GM18907 (cell line): ENCODE results near the gene ZDHHC14.

Experiments
- ATAC-seq: cut with Tn5 transposase; IDR thresholded peaks from one replicate; pipeline ENCODE4 v1.9.1; 2021; ENCODE audit warnings: mild to moderate bottlenecking, moderate library complexity; ENCODE audit not compliant: unreplicated experiment

Gene ZDHHC14

DNA sequence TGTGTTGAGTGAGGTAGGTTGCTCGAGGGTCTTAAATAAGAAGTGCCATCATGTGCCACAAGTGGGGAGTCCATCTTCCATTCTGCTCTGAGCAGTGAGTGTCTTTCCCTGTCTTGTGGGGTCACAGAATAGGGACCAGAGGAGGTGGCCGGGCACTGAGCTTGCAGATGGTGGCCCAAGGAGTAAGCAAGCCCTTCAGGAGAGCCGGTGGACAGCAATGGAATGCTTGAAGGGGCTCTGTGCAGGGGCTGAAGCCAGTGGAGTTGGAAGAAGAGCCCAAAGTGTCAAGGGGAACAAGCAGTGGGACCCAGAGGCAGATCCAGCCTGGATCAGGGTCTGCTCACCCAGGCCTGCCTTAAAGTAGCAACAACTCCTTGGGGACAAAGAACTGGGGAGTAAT, 228.6 kb downstream of the ZDHHC14 start:
- ATAC-seq: no peak

DNA sequence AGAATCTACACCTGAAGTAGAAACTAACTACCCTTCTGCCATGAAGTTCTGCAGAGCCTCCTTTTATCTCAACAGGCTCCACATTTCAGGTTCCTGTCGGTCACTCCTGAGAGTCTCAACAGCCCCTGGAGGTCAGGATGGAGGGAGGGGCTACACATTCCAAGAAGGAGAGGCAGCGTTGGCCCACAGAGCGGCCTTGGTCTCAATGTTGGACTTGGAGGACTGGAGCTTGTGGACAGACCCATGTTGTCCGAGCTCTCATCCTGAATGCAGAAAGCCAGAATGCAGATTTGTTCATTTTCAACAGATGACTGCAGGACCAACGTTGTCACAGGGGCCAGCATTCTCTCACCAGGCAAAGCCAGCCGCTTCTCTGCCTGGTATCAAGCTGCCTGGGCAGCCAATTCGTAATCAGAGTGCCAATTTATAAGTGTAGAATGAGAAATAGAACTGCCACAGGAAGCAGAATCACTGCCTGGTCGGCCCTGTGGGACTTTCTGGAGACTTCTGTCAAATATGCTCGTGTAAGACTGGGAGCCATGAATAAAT, 229.5 kb downstream of the ZDHHC14 start:
- ATAC-seq: no peak

DNA sequence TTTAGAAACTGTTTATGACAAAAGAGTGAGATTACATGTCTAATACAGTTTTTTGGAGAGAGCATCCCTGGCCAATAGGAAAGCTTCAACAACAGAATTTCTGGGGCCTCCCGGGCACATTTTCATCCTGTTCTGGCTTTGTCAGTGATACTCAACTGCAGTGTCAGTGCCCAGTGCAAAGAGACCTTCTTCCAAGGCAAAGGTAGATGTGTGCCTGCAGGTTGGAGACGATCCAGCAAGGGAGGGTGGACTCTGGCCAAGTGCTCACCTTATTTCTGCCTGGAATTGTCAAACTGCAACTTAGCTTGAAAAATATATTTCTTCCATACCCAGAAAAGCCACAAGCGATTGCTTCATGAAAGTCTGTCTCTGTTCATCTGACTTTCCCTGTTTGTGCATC, 230.4 kb downstream of the ZDHHC14 start:
- no peak for ATAC-seq

DNA sequence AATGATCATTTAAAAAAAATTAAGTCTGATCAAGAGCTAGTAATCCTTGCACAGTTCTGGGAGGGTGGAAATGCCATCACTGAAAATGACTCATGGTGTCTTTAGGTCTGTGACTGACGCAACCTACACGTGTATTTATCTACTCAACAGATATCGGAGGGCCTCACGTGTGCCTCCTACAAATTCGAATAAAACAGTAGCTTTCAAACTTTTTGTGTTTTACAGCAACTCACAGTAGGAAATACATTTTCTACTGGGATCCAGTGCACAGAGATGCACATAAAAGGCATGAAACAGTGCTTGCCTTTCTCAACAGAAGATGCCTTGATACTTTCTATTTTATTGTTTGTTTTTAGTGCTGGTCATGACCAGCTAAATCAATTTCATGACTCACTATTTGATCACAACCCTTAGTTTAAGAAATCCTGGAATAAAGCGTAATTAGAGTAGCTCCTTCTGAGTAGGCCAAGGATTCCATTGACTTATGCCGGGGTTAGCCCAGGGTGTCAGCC, 232.1 kb downstream of the ZDHHC14 start:
- no peak for ATAC-seq

DNA sequence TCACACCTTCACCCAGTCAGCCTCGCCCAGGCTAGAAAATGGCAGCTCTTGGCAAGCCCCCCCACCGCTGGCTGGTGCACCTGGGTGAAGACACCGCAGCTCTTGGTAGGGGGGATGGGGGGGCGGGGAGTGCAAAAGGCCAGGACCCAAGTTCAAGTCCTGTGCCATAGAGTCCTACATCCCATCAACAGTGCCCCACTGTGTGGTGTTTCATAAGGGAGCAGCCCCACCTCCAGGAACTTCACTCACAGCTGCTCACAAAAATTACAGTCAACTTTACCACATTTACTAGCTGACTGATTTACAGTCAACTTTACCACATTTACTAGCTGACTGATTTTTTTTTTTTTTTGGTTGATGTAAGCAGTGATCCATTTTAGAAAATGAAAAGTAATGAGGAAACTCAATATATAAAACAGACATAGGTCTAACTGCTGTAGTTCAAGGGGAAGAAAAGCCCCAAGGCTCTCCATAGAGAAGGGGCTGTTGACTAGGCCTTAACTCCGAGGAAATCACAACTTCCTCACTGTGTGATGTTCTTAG, 233.1 kb downstream of the ZDHHC14 start:
- peak; percentile 79 for ATAC-seq

DNA sequence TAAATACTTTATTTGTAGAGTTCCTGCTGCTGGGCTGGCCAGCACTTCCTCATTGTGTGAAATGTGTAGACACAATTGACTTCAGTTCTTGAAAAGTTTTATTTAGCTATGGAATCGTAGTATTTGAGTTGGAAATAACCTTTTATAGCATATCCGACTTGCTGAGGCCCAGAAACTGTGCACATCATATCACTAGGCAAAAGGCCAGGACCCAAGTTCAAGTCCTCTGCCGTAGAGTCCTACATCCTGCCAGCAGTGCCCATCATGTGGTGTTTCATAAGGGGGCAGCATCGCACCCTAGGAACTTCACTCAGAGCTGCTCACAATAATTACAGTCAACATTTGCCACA, 234.4 kb downstream of the ZDHHC14 start:
- ATAC-seq: no peak

DNA sequence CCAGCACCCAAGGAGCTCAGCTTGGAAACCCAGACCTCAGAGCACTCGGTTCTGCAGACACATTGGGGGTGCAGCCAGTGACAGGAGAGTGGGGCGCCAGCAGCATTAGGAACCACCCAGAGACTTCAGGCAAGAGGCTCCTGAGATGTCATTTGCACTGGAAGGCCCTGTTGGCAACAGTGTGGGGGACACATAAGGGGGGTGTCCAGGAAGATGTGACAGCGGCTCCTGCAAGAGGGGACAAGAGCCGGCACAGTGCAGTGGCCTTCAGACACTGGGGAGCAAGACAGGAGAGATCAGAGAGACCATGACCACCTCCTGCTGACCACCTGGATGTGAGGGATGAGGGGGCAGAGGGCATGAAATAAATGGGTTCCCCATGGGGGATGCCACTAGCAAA, 235.0 kb downstream of the ZDHHC14 start:
- ATAC-seq: no peak

DNA sequence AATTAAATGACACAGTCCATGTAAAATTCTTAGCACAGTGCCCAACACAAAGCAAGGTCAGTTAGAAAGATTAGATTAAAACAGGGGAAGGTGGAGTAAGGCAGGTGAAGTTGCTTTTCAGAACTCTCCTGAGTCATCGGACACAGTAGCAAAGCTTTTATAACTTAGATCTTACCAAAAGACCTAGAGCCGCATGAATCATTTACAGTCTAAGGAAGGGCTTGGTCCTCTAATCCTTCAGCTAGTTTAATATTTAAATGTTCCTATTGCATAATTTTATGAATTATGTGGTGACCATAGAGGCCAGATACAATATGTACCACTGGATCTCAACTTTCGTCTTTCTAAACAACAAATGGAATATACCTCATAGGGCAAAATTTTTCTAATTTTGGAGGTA, 240.0 kb downstream of the ZDHHC14 start:
- ATAC-seq: no peak

DNA sequence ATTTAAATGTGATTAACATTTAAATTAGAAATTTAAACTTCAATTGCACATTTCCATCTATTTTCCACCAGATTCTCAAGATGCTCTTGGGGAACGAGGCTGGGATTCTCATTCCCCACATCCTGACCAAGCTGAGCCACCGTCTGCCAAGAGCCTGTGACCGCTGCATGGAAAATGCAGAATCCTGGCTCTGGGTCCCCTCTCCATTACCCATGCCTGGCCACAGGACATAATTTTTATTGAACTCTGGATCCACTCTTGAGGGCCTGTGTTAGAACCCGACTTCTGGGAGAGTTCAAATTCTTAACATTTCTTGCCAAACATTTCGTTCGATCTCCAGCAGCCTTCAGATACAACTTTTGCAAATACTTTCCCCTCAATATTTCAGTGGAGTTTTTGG, 240.4 kb downstream of the ZDHHC14 start:
- no peak for ATAC-seq

DNA sequence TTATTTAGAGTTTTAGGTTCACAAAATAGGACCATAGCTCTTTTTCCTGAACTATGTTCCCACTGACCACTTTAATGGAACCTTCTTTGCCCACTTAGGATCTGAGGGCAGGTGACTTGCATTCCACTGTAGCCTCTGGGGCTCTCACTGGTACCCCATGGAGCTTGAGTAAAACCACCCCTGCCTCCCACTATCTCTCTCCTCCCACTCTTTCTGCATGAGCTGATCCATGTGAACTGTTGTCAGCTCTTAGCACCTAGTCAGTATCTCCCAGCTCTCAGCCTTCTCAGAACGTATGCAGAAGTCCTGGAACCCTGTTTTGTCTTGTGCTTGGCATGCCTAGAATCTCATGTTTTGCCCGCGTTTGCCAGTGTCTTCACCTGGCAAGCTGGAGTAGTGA, 241.4 kb downstream of the ZDHHC14 start:
- ATAC-seq: no peak

DNA sequence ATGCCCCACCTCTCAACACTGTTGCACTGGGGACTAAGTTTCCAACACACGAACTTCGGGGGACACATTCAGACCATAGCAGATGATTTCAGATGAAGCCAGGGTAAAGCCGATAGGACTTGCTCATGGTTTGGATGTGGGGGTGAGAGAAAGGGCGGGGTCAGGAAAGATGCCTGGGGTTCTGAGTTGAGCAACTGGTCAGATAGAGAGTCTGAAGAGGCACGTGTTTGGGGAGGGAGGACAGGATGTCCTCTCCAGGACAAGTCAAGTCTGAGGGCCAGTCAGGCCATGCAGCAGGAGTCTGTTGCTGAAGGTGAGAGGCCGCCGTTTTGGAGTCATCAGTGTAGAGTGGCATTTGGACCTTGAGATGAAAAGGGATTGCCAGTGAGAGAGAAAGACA, 244.1 kb downstream of the ZDHHC14 start:
- no peak for ATAC-seq

DNA sequence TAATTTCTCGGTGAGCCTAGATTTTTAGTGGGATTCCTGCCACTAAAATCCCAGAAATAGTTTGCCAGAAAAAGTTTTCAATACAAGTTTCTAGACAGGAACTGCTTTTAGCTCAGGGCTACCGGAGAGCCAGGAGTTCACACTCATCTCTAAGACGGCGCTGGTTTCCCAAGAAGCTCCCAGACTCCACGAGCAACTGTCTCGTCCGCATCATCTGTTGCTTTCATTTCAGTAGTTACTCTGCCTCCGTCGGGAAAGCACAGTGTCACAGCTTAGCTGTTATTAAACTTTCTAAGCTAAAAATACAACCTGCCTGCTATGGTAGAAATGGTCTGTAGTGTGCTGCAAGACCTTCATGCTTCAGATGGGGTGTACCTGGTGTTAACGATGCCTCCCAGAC, 244.8 kb downstream of the ZDHHC14 start:
- ATAC-seq: no peak

DNA sequence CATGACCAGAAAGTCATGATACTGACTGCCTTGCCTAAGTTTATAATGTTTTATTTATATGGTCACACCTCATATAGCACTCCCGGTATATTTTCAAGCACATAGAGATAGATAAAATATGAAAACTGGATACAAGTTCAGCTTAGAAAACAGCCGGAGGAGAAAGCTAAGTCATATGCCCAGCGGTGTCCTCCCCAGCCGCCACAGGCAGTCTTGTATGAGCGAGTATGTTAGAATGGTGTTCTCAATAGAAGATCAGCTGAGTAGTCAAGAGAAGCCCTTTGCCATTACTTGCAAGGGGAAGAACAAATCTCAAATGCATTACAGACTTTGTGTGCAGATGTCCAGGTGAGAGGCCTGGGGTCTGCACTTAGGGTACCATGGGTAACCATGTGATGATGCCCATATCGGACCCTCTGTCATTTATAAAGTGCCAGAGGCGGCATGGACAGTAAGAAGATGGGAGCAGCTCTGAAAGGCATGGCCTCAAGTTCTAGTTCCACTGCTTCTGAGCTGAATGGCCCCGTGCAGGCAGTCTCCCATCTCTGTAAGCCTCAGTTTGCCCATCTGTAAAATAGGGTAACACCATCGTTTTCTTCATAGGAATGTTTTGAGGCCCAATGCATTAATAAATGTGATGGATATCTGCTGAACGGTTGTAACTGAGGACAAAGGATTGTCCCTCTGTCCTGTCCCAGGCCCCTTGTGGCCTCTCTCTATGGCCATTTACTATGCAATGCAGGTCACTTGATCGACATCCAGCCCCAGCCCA, 246.4 kb downstream of the ZDHHC14 start:
- ATAC-seq: no peak

DNA sequence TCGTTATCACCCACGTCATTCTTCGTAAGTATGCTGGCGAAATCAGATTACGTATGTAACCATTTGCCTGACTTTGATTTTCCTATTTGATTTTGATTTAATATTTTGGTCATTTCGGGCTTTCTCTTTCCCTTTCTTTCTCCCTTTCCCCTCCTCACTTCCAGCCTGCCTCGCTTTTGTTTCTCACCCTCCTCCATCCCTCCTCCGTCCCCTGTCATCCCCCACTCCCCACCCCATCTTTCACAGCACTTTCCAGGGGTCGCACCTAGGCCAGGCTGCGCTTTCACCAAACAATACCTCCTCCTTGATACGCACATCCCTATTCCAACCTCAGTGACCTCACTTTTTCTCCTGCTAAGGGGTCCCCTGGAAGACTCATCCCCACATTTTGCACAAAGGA, 247.5 kb downstream of the ZDHHC14 start:
- ATAC-seq: no peak

DNA sequence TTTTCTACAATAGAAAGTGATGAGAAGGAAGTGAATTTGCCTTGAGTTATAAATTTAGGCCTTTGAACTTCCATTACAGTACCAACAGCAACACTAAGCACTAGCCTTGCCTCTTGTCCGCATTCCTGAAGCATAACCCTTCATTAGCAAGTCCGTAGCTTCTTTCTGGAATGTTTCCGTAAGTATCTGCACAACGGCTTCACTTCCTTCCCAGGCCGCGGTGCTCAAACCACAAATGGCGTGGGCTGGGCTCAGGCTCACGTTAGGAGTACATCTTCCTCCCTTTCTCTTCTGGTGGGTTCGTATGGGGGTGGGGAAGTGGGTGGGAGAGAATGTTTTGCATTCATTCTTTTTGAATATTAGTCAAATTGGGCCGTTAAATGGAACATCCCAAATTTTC, 248.2 kb downstream of the ZDHHC14 start:
- ATAC-seq: no peak

DNA sequence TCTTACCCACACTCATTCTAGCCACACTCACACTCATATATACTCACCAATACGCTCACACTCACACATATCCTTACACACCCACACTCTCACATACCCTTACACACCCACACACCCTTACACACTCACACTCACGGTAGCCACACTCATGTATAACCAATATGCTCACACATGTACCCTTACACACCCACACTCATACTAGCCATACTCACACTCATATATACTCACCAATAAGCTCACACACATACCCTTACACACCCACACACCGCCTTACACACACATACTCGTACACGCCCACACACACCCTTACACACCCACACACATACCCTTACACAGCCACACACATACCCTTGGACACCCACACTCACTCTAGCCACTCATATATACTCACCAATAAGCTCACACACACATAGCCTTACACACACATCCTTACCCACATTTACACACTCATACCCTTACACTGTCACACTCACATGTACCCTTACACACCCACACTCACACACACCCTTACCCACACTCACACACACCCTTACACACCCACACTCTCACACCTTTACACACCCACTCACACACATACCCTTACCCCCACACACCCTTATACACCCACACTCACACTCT, 249.6 kb downstream of the ZDHHC14 start:
- ATAC-seq: no peak

DNA sequence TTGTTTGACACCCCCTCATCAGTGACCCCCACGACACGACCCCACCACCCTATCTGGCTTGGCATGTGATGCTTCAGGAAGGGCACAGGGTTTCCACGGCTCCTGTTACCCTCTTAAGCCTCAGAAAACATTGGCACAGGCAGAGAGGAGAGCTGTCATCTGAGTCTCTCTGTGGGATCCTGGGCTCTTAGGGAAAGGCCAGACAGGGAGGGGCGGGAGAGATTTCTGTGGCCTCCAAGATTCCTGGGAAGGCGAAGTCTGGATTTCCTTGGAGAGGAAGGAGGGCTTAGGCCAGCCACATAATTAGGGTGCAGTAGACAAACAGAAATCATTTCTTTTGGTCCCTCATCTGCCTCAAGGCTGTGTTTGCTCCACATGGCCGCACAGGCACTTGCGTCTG, 250.4 kb downstream of the ZDHHC14 start:
- no peak for ATAC-seq

DNA sequence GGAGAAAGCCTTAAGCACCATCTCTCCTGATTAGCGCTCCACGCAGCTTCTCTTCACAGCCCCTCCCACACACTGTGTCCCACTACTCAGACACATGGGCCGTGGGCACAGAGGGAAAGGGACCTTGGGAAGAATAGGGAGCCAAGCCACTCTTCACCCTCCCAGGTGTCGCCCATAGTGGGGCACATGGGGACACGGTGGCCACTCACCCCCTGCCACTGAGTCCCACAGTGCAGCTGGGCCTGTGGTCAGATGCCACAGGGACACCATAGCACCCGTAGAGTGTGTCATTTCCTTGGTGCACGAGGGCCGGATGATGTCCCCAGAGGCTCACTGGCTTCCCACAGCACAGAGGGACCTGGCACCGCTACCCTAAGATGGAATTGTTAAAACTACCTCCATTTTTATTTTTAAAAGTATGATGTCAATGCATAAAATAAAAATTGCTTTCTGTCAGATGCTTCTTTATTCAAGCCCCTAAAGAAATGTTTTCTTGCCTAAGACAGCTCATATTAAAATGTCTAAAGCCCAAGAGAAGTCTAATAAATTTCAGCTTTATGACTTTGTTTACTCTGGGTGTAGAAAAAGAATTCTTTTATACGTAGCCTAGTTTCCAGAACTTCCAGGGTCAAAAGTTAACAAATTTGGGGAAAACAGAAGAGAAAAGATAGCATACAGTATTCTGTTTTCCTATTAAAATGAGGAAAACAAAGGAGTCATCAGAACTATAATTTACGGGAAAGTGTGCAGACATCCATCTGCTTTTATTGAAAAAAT, 251.0 kb downstream of the ZDHHC14 start:
- no peak for ATAC-seq

DNA sequence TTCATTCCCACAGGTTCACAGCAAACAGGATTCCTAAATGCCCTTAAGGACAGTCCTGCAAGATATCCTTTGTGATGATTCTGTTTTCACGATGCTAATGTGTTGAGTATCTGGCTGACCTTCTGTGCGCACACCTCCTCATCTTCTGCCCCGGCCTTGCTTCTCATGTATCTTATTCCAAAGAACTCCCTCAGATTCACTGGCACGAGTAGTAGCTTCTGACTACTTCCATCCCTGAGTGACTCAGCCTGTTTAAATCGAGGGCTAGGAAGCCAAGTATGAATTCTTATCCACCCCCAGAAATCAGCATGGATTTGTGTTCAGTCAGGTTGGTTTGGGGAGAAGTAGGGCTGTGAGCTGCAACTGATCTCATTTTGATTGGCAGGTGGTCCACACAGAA, 251.8 kb downstream of the ZDHHC14 start:
- ATAC-seq: no peak

DNA sequence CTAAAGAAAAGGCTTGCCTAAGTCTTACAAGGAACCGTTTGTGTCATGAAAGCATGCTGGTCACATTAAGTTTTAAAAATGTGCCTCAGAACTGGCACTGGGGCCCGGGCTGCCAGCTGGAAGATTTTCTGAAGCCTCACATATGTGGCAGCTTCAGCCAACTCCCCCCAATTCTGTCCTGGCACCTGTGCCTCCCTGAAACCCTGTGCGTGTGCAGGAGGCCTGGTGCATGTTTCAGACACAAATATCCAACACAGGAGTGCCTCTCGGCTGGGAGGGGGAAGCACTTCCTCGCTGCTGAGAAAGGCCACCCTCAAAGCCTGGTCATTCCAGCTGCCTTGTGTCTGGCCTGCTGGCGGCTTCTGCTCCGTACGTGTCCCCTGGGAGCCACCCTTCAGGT, 253.6 kb downstream of the ZDHHC14 start:
- ATAC-seq: no peak
